Left colon (tissue), 2 donors: ENCODE data around the gene BMP15. TPM values are rescaled to one million over a fixed set of nuclear protein-coding genes. Genes with fewer than 3 reads are reported as not detected.
A peak's percentile ranks its signal among the peaks of the same experiment; 100 is the strongest.

Experiments
- ATAC-seq: fragments of 200-7000 bp; cut with Tn5 transposase; one replicate; pipeline ENCODE4 v1.9.1; 2020; ENCODE audit warnings: mild to moderate bottlenecking, moderate library complexity
- DNase-seq, 2 donors: peaks; one replicate each; pipeline ENCODE4 v3.0.0-alpha.2; 2020
- intact Hi-C, 2 donors: fragments of 100-400 bp; cut with DNase I in 1 of 2; cut with micrococcal nuclease in 1 of 2; formaldehyde crosslinking; loops; one replicate each; pipeline versions ENCODE4 v1.11.2 to v1.14.0; 2022; cut with DNase I, micrococcal nuclease
- long read RNA-seq: library from polyadenylated mRNA; unstranded; transcript quantifications from one replicate; pipeline ENCODE4 v2.0.0, GENCODE V29; 2021
- total RNA-seq, 2 donors: library from RNA; stranded (reverse); fragmentation: NEBNext Ultra II Directional; extraction: Animal tissue kit (Norgen Biotek cat#: 25700); gene quantifications; one replicate each; pipeline ENCODE4 v1.2.1, GENCODE V29; 2021
- donor health status: DM: no; HTN: no; CAD: no.
- donor health status: DM: yes; HTN: yes; CAD: no.

BMP15 gene
- total RNA-seq, result not detected
- long read RNA-seq, result 0 reads

DNA sequence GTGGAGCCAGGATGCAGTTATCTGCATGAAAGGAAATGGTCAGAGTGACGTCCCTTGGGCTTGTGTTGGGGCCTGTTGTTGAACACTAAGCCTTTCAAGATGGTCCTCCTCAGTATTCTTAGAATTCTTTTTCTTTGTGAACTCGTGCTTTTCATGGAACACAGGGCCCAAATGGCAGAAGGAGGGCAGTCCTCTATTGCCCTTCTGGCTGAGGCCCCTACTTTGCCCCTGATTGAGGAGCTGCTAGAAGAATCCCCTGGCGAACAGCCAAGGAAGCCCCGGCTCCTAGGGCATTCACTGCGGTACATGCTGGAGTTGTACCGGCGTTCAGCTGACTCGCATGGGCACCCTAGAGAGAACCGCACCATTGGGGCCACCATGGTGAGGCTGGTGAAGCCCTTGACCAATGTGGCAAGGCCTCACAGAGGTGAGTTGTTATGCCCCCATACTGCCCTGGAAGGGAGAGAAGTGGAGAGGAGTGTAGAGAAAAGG, at the start of gene BMP15:
Gene BMP15, plus strand, starts transcription at position 51 of the 492 bp plus-strand sequence. Its CDS starts 49 bp downstream, at position 100.
- ATAC-seq (no peak), DNase-seq (no peak)
- intact Hi-C loops, result no loop called here

GRCh38 chrX:50863471-50863870, 47.1 kb upstream of the BMP15 start:
- intact Hi-C loops, result no loop called here
- ATAC-seq (peak; percentile 63), DNase-seq (no peak)

GRCh38 chrX:50865311-50865710, 45.2 kb upstream of the BMP15 start:
- DNase-seq, result no peak
- intact Hi-C loops, result no loop called here
- ATAC-seq, result no peak

DNA sequence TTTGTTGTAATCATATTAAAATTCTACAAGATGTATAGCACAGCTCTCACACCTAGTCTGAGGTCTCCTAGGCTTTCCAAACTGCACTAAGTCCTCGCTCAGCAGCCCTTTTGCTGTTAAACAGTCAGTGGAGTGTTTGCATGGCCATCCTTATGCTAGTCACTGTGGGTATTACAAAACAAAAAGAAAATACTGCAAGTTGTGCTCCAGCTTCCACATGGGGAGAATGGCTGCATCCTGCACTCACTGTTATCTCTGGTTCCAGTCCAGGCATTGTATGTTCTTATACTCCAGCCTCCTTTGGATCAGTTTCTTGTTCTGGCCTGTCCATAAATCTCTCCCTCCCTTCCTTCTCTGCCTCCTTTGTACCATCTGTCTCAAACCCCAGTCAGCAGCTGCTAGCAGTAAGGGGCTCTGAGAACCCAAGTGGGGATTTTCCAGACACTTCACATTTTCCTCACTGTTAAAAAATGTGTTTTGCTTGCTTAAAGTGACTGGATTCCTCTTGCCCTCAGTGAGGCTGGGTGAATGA, 38.5 kb upstream of the BMP15 start:
- no peak for ATAC-seq
- intact Hi-C loops, result no loop called here
- no peak for DNase-seq

- ATAC-seq (no peak), DNase-seq (no peak)
- intact Hi-C loops, result no loop called here
These were observed 35.7 kb upstream of the BMP15 start for GRCh38 chrX:50874876-50875275.

DNA sequence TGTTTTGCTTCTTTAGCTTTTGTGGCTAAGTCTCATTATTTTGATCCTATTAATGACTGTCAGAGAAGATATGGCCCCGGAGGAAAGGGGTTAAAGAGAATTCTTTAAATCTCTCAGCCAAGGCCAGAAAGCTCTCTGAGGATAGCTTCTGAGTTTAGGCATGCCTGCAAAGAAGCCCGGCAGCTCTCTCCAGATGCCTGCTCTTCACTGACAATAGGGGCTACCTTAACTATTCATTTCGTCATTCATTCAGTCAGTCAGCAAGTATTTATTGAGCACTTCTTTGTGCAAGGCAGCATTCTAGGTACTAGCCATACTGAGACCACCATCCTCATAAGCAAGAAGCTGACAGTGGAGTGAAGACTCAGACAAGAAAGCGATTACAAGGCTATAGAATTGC, 34.0 kb upstream of the BMP15 start:
- intact Hi-C loops, result no loop called here
- DNase-seq (no peak), ATAC-seq (no peak)

- ATAC-seq (no peak), DNase-seq (no peak)
- intact Hi-C loops, result no loop called here
These were observed 33.2 kb upstream of the BMP15 start for GRCh38 chrX:50877310-50877709.

- intact Hi-C loops, result no loop called here
- no peak for ATAC-seq
- no peak for DNase-seq
These were observed 29.5 kb upstream of the BMP15 start for GRCh38 chrX:50881028-50881427.

DNA sequence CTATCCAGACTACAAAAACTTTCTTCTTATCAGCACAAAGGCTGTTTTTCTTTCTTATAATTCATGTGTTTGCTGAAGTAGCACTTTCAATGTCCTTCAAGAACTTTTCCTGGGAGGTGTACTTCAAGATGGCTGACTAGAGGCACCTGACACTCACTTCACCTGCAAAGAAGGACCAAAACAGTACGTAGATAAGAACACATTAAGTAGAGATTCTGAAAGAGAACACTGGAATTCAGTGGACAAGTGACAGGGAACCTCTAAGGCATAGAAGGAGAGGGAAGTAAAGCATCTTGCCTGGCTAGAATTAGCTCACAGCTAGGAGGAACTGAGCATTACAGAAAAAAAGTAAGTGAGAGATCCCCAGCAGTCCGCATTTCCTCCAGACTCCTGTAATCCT, 21.7 kb upstream of the BMP15 start:
- no peak for DNase-seq
- no peak for ATAC-seq
- intact Hi-C loops, result no loop called here

DNA sequence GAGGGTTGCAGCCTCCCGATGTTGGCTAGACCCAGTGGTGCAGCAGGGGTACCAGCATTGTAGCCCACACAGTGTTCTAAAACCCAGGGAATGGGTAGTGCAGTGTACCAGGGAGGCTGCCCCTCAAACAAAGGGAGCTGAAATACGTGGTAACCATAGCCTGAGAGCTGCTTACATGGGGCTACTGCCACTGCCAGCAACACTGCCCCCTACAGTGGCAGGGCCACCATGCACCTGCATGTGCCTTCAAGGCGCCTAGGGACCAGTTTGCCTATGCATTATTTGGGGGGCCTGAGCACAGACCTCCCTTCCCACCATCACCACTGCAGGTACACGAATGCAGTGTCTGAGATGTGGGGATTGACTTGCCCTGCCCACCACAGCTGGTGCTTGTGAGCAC, 21.0 kb upstream of the BMP15 start:
- intact Hi-C loops, result no loop called here
- ATAC-seq (no peak), DNase-seq (no peak)

DNA sequence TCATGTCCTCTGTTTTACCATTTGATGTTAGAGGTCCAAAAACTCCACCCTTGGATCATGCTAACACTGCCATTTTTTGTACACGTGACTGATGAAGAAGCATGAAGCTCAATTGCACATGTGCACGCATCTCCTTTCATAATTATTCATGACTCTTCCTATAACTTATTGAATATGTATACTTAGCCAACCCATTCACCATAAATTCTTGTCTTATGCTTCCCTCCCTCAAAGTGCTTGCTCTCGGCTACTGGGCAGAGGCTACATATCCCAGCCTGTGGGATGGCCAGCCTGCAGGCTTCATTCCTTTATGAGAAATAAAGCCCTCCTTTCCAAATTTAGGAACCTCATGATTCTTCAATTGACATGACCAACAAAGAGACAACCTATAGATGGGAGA, 17.5 kb upstream of the BMP15 start:
- intact Hi-C loops, result no loop called here
- no peak for ATAC-seq
- no peak for DNase-seq

GRCh38 chrX:50893466-50893865, 17.1 kb upstream of the BMP15 start:
- DNase-seq (no peak), ATAC-seq (no peak)
- intact Hi-C loops, result no loop called here

GRCh38 chrX:50905334-50905733, 5.2 kb upstream of the BMP15 start:
- intact Hi-C loops, result loop anchor here in 1 of 2 donors (10.0 kb wide), 1 partner anchor 211 kb away; no protein-coding TSS in a partner anchor
- peak in 1 of 2 donors; percentile 16 for DNase-seq
- no peak for ATAC-seq

- ATAC-seq, result peak; percentile 81
- no peak for DNase-seq
- intact Hi-C loops, result no loop called here
These were observed 3.0 kb downstream of the BMP15 start for GRCh38 chrX:50913520-50913919.

- intact Hi-C loops, result no loop called here
- ATAC-seq (peak; percentile 34), DNase-seq (no peak)
These were observed 9.6 kb downstream of the BMP15 start for GRCh38 chrX:50920132-50920531.

GRCh38 chrX:50927127-50927526, 16.6 kb downstream of the BMP15 start:
- no peak for ATAC-seq
- DNase-seq, result no peak
- intact Hi-C loops, result no loop called here

- ATAC-seq (peak; percentile 53), DNase-seq (peak in 1 of 2 donors; percentile 28)
- intact Hi-C loops, result no loop called here
These were observed 31.1 kb downstream of the BMP15 start for GRCh38 chrX:50941638-50942037.

DNA sequence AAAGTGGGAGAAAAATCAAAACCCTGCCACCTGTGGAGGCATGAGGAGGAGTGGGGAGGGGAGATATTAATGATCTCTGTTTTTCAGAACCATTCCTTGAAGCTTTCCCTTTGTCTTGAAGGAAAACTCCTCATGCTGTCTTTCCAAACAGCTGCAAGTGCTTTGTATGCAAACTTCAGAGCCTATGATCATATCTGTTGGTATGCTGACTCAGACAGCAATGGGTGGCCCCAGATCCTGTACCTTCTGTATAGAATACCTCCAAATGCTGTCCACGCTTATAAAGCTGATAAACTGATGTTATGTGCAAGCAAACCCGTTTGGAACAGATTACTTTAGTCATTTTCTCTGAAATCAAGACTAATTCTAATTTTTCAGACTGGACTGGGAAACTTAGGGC, 31.9 kb downstream of the BMP15 start:
- intact Hi-C loops, result no loop called here
- ATAC-seq (no peak), DNase-seq (no peak)

- DNase-seq, result no peak
- ATAC-seq, result no peak
- intact Hi-C loops, result no loop called here
These were observed 41.9 kb downstream of the BMP15 start for GRCh38 chrX:50952406-50952805.

DNA sequence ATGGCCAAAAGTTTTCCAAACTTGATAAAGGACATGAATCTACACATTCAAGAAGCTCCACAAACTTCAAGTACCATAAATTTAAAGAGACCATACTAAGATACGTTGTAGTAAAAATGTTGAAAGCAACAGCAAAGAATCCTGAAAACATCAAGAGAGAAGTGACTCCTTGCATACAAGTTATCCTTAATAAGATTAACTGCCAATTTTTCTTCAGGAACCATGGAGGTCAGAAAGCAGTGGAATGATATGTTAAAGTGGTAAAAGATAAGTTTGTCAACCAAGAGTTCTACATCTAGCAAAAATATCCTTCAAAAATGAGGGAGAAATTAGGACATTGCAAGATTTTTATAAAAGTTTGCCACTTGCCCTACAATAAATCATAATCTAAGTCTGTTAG, 43.3 kb downstream of the BMP15 start:
- intact Hi-C loops, result no loop called here
- ATAC-seq (no peak), DNase-seq (no peak)

- ATAC-seq (no peak), DNase-seq (no peak)
- intact Hi-C loops, result no loop called here
These were observed 51.6 kb downstream of the BMP15 start for GRCh38 chrX:50962156-50962555.
